ENCODE data around the gene BLTP3A.

DNA sequence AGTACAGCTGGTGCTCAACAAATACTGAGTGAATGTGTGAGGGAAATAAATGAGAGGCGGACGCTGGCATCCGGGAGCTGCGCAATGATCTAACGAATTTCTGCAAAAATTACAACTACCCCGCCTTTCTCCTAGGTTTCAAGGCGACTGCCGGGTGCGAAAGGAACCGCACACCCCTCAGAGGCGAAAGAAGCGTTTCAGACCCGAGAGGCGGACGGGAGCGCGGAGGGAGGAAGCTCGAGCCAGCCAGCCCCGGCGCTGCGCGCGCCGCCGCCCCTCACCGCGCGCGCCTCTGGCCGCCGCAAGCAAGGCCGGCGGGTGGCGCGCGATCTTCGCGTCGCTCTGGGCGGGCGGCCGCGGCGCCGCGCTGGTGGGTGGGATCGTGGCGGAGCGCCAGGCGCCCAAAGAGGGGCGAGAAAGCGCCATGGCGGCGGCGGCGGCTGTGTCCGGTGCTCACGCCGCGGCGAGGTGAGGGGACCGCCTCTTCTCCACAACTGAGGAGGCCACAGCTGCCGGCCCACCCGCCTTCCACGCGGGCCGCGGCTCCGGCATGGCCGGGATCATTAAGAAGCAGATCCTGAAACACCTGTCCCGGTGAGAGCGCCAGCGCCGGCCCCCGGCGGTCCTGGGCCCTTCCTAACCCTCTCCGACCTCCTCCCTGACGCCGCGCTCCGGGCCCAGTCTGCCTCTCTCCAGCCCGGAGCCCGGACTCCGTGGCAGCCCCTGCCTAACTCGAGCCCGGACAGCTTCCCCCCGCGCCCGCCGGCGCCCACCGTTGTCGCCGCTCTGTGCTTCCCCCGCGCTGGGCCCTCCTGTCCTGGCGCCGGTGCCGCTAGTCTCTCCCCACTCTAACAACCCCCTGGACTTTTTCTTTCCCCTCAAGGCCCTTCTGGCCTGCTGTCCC is at the start of gene BLTP3A:
- TF ChIP-seq POLR2AphosphoS5 (IDR thresholded peaks at IDR 0.05) (no peak), CTCF (IDR thresholded peaks at IDR 0.05) (peak in 3 of 4 experiments; percentile 1 to 39 (median 3))
